ENCODE results near the gene KCNQ2. TPM values are rescaled to one million over a fixed set of nuclear protein-coding genes. Genes with fewer than 3 reads are reported as not detected.

Gene KCNQ2
- total RNA-seq, 4 donors from 2014 or later, result 0.19 to 0.40 (median 0.40) TPM; not detected in 1

DNA sequence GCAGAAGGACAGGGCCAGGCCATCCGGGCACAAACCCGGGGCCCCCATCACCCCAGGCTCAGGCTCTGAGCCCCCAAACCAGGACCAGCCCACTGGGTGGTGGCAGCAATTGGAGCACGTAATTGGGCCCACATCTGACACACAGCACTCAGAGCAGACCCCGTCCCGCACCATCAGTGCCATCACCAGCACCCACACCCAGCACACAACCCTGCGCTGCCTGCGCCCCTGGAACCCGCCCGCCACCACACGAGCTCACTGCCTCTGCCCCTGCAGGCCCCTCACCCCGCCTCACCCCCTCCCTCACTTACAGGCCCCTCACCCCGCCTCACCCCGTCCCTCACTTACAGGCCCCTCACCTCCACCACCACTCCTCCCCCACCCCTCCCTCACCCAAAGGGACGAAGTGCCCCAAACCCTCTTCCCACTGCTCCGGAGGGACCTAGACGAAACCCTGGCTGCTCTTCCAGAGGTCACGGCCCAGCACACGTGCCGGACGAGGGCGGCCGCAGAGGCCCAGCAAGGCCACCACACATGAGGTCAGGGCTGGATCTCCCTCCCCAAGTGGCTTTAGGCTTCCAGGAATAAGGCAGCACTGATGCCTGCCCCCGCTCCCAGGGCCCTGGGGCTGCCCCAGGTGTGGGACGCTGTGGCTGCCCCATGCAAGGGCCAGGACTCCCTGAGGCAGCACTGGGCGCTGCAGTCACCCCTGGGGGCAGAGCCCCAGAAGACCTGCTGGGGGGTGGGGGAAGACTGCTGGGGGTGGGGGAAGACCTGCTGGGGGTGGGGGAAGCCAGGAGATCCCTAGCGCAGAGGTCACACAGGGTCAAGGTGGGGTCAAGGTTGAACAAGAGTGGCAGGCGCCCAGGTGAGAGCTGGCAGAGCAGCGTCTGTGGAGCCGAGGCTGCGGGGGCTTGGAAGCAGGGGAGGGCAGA, 22.4 kb downstream of the KCNQ2 start:
- Histone ChIP-seq H3K27me3 (peaks cover 93% of the 10 kb centered on the region), H3K4me1 (peaks cover 0 to 18% (median 5%) of the 10 kb centered on the region in 3 donors), H3K9me3 (no peaks in the 10 kb centered on the region), H3K27ac (no peak overlapping the region), H3K4me3 (no peak overlapping the region), H3K36me3 (no peaks in the 10 kb centered on the region)
- WGBS, 2 donors (ENCODE audit: low coverage in 1 of 2), result 83 to 98% methylated on average over 4 to 7 of the region's 30 CpGs
- ATAC-seq, result no peak
- TF ChIP-seq POLR2AphosphoS5 (IDR thresholded peaks at IDR 0.05) (no peak), CTCF (IDR thresholded peaks at IDR 0.05) (no peak), POLR2A (IDR thresholded peaks at IDR 0.05) (no peak), EP300 (IDR thresholded peaks at IDR 0.05) (no peak)

GRCh38 chr20:63449025-63449424, 23.4 kb downstream of the KCNQ2 start:
- 40 to 88% methylated on average over 1 to 5 of the region's 5 CpGs for WGBS, 2 donors (ENCODE audit: low coverage in 1 of 2)
- H3K4me3 ChIP-seq, result no peak overlapping the region
- H3K27ac ChIP-seq, result no peak overlapping the region
- peaks cover 0 to 7% (median 0%) of the 10 kb centered on the region in 3 donors for H3K4me1 ChIP-seq
- no peaks in the 10 kb centered on the region for H3K9me3 ChIP-seq
- peaks cover 83% of the 10 kb centered on the region for H3K27me3 ChIP-seq
- TF ChIP-seq POLR2AphosphoS5 (IDR thresholded peaks at IDR 0.05) (no peak), POLR2A (IDR thresholded peaks at IDR 0.05) (no peak), CTCF (IDR thresholded peaks at IDR 0.05) (no peak), EP300 (IDR thresholded peaks at IDR 0.05) (no peak)
- no peaks in the 10 kb centered on the region for H3K36me3 ChIP-seq
- ATAC-seq, result no peak

DNA sequence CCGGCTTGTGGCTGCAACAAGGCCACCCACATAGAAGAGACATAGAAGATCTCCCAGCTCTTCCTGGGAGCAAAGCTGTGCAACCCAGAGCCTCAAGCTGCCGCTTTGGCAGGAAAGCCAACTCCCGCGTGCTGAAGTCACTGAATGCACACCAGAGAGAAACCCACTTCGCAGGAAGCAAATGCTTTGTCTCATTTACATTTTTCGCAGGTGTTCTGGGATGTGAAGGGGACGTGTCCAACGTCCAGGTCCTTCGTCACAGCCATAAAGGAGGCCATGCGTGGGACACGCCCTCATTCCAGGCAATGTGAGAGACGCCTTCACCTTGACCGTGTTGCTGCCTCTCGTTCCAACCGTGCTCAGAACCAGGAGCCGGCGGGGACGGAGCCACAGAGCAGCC, 24.4 kb downstream of the KCNQ2 start:
- WGBS, 2 donors (ENCODE audit: low coverage in 1 of 2), result no CpG with 5 or more reads among the region's 18 CpGs

DNA sequence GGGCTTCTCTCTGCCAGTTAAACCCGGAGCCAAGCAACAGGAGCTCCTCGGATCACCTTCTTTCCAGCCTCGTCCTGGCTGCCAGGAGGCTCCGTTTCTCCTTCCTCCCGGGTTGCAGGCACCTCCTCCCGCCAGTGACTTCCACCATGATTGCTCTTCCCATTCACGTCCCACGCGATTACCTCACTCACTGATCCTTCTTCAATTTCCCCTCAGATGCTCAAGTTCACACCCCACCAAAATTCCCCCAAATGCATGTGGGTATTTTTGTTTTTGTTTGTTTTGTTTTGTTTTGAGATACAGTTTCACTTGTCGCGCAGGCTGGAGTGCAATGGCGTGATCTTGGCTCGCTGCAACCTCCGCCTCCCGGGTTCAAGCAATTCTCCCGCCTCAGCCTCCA, 25.1 kb downstream of the KCNQ2 start:
- H3K4me1 ChIP-seq, result no peaks in the 10 kb centered on the region
- ATAC-seq, result no peak
- H3K36me3 ChIP-seq, result no peaks in the 10 kb centered on the region
- no peaks in the 10 kb centered on the region for H3K9me3 ChIP-seq
- no peak for TF ChIP-seq CTCF (IDR thresholded peaks at IDR 0.05)
- peaks cover 66% of the 10 kb centered on the region for H3K27me3 ChIP-seq
- 74 to 82% methylated on average over 7 to 14 of the region's 16 CpGs for WGBS, 2 donors (ENCODE audit: low coverage in 1 of 2)
- H3K27ac ChIP-seq, result no peak overlapping the region
- H3K4me3 ChIP-seq, result no peak overlapping the region

More for the DNA sequence above, 24.4 kb downstream of the KCNQ2 start:
- Histone ChIP-seq H3K9me3 (no peaks in the 10 kb centered on the region), H3K4me1 (no peaks in the 10 kb centered on the region), H3K4me3 (no peak overlapping the region), H3K27ac (no peak overlapping the region), H3K36me3 (no peaks in the 10 kb centered on the region), H3K27me3 (peaks cover 73% of the 10 kb centered on the region)
- ATAC-seq, result no peak
- no peak for TF ChIP-seq POLR2A (IDR thresholded peaks at IDR 0.05)
- TF ChIP-seq CTCF (IDR thresholded peaks at IDR 0.05), result no peak
- no peak for TF ChIP-seq EP300 (IDR thresholded peaks at IDR 0.05)
- no peak for TF ChIP-seq POLR2AphosphoS5 (IDR thresholded peaks at IDR 0.05)

Data from gastroesophageal sphincter (tissue), 4 donors.